Measurements from ENCODE around the gene THSD4. TPM values are rescaled to one million over a fixed set of nuclear protein-coding genes. Genes with fewer than 3 reads are reported as not detected.

THSD4 gene
- total RNA-seq, 1 experiment from 2014 or later: 24.2 TPM

DNA sequence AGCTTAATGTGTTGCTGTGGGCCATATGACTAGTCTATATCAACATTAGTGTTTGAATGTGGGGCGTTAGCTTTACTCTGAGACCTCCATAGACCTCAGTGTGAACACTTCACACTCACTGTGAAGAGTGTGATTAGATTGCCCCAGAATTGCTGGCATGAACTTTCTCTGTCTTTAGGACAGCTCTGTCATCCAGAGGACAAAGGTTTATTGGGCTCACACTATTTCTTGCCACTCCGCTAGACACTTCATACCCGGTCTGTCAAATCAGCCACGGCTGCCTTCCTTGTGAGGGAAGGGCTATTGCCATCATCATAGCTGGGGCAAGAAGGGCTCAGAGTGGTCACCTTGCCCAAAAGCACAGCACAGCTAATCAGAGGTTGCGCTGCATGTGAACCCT is 378.3 kb downstream of the THSD4 start:
- CTCF ChIA-PET: no interaction called here
- no peaks in the 10 kb centered on the region for H3K4me1 Mint-ChIP-seq (ENCODE audit: low read depth, unreplicated experiment)
- H3K27ac Mint-ChIP-seq (ENCODE audit: unreplicated experiment): no peak overlapping the region
- H3K9me3 Mint-ChIP-seq (ENCODE audit: low read depth, unreplicated experiment): no peaks in the 10 kb centered on the region
- H3K27me3 Mint-ChIP-seq (ENCODE audit: unreplicated experiment): no peaks in the 10 kb centered on the region
- BruUV-seq (replicated peaks): no TSS peak
- TF ChIP-seq, protein P1, sequence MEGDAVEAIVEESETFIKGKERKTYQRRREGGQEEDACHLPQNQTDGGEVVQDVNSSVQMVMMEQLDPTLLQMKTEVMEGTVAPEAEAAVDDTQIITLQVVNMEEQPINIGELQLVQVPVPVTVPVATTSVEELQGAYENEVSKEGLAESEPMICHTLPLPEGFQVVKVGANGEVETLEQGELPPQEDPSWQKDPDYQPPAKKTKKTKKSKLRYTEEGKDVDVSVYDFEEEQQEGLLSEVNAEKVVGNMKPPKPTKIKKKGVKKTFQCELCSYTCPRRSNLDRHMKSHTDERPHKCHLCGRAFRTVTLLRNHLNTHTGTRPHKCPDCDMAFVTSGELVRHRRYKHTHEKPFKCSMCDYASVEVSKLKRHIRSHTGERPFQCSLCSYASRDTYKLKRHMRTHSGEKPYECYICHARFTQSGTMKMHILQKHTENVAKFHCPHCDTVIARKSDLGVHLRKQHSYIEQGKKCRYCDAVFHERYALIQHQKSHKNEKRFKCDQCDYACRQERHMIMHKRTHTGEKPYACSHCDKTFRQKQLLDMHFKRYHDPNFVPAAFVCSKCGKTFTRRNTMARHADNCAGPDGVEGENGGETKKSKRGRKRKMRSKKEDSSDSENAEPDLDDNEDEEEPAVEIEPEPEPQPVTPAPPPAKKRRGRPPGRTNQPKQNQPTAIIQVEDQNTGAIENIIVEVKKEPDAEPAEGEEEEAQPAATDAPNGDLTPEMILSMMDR (IDR thresholded peaks at IDR 0.05; ENCODE audit: unreplicated experiment): no peak
- DNase-seq: no peak
- no peak overlapping the region for H3K4me3 Mint-ChIP-seq (ENCODE audit: low read depth, unreplicated experiment)
- H3K36me3 Mint-ChIP-seq (ENCODE audit: insufficient read depth, unreplicated experiment): no peaks in the 10 kb centered on the region
- intact Hi-C loops (cut with micrococcal nuclease; ENCODE audit: unreplicated experiment): no loop called here

DNA sequence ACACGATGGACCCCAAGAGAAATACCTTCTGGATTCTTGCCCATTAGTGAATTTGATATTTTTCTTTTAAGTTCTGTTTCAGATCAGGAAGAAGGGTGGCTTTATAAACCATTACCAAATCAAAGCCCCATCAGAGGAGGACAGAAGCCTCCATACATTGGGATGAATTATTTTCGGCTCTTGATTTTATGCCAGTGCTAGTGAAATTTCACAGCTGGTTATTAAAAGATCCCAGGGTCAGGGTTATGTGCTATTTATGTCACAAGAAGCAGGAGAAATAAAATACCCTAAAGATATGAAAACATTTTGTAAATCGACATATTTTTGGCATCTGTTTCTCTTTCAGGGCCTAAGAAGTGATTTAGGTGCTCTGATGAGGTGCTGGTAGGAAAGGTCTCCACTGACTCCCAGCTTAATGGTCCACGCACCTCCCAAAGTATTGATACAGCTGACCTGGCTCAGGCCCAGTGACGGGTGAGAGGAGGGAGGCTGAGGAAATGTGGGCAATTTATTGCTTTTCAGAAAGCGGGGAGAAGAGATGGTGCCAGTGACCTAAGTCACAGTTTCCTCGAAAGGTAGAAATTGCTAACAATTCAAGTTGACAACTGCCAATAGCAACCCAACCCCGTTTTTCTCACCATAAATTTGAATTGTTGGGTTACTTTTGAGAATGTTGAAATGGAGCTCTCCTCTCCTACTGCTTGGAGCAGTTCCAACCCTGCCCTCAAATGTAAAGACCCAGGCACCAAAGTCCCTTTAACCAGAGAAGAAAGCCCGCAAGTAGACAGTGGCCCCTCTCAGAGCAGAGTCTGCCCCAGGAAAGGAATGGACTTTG is 379.5 kb downstream of the THSD4 start:
- Mint-ChIP-seq H3K4me3 (ENCODE audit: low read depth, unreplicated experiment) (no peak overlapping the region), H3K27me3 (ENCODE audit: unreplicated experiment) (no peaks in the 10 kb centered on the region)

DNA sequence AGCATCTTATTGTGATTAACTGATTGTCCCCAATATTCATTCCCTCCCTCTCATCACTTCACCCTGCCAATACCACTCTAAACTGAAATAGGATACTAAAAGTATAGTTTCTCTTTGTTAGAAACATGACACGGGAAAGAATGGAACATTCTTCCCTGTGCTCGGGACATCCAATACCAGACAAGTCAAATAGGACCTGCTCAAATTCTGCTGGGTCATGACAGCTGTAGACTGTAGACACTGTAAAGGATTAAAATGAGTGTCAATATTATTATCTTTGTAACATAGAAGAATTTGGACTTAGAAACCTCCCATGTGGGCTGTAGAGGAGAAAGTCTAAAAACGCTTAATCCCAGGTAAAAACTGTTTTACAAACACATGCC is 380.1 kb downstream of the THSD4 start:
- H3K9me3 Mint-ChIP-seq (ENCODE audit: low read depth, unreplicated experiment): peaks cover 4% of the 10 kb centered on the region
- H3K4me3 Mint-ChIP-seq (ENCODE audit: low read depth, unreplicated experiment): no peak overlapping the region
- H3K36me3 Mint-ChIP-seq (ENCODE audit: insufficient read depth, unreplicated experiment): no peaks in the 10 kb centered on the region
- CTCF ChIA-PET: no interaction called here
- BruUV-seq (replicated peaks): no TSS peak
- no peak for DNase-seq
- no peaks in the 10 kb centered on the region for H3K4me1 Mint-ChIP-seq (ENCODE audit: low read depth, unreplicated experiment)
- H3K27ac Mint-ChIP-seq (ENCODE audit: unreplicated experiment): no peak overlapping the region
- H3K27me3 Mint-ChIP-seq (ENCODE audit: unreplicated experiment): no peaks in the 10 kb centered on the region
- TF ChIP-seq, protein P1 (IDR thresholded peaks at IDR 0.05; ENCODE audit: unreplicated experiment): no peak
- intact Hi-C loops (cut with micrococcal nuclease; ENCODE audit: unreplicated experiment): no loop called here

More for the DNA sequence above, 379.5 kb downstream of the THSD4 start:
- TF ChIP-seq, protein P1 (IDR thresholded peaks at IDR 0.05; ENCODE audit: unreplicated experiment): no peak
- Mint-ChIP-seq H3K27ac (ENCODE audit: unreplicated experiment) (no peak overlapping the region), H3K36me3 (ENCODE audit: insufficient read depth, unreplicated experiment) (no peaks in the 10 kb centered on the region), H3K9me3 (ENCODE audit: low read depth, unreplicated experiment) (no peaks in the 10 kb centered on the region), H3K4me1 (ENCODE audit: low read depth, unreplicated experiment) (no peaks in the 10 kb centered on the region)
- DNase-seq: no peak
- BruUV-seq (replicated peaks): no TSS peak
- intact Hi-C loops (cut with micrococcal nuclease; ENCODE audit: unreplicated experiment): no loop called here
- CTCF ChIA-PET: no interaction called here

DNA sequence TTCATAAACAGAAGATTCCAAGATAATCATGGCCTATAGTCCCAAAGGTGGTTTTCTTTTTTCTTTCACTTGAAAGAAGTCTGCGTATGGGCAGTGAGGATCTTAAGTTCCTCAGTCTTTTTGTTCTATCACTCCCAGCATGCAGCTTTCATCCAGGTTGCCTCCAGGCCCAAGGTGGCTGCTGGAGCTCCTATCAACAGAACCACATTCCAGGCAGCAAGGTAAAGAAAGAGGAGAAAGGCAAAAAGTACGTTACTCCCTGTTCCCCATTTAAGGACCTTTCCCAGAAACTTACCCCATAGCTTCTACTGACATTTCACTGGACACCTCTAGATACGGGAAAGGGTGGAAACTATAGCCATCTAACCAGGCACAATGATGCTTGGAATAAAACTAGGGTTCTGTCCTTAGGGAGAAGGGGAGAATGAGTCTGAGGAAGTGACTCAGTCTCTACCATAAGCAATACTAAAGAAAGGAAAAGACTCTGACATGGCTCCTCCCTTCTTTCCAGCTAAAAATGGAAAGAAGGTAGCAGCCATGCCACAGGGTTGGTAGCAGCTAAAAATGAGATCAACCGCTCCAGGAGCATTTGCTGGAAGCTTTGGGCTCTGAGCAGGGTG is 381.2 kb downstream of the THSD4 start:
- CTCF ChIA-PET: no interaction called here

More for the DNA sequence above, 381.2 kb downstream of the THSD4 start:
- no peaks in the 10 kb centered on the region for H3K27me3 Mint-ChIP-seq (ENCODE audit: unreplicated experiment)
- peaks cover 6% of the 10 kb centered on the region for H3K9me3 Mint-ChIP-seq (ENCODE audit: low read depth, unreplicated experiment)
- intact Hi-C loops (cut with micrococcal nuclease; ENCODE audit: unreplicated experiment): no loop called here
- H3K4me1 Mint-ChIP-seq (ENCODE audit: low read depth, unreplicated experiment): peaks cover 2% of the 10 kb centered on the region
- no peaks in the 10 kb centered on the region for H3K36me3 Mint-ChIP-seq (ENCODE audit: insufficient read depth, unreplicated experiment)
- no peak overlapping the region for H3K27ac Mint-ChIP-seq (ENCODE audit: unreplicated experiment)
- BruUV-seq (replicated peaks): no TSS peak
- TF ChIP-seq, protein P1 (IDR thresholded peaks at IDR 0.05; ENCODE audit: unreplicated experiment): no peak
- no peak for DNase-seq
- no peak overlapping the region for H3K4me3 Mint-ChIP-seq (ENCODE audit: low read depth, unreplicated experiment)
